HG03060 (cell line): ENCODE results near the gene STXBP1.

Experiments
- ATAC-seq: cut with Tn5 transposase; IDR thresholded peaks from one replicate; pipeline ENCODE4 v1.9.1; 2021; ENCODE audit warnings: low read depth, moderate number of reproducible peaks; ENCODE audit not compliant: unreplicated experiment

STXBP1 gene

DNA sequence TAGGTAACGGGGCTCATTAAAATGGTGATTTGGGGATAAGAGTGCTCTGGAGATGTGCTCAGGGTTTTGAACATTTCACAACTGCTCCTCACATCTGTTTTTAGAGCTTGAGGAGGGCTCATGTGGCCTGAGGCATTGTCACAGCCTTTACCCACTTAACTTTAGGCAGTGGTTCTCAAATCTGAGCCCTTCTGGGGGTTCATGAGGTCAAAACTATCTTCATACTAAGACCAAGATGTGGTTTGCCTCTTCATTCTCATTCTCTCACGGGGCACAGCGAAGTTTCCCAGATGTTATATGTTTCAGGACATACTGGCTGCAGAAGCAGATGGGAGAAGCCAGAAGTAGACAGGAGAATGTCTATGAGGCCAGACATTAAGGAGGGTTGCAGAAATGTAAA is 38.4 kb downstream of the STXBP1 start:
- no peak for ATAC-seq

GRCh38 chr9:127651697-127652610 is 39.9 kb downstream of the STXBP1 start:
- ATAC-seq: no peak

- ATAC-seq: no peak
These were observed 40.7 kb downstream of the STXBP1 start for GRCh38 chr9:127652733-127653132.

DNA sequence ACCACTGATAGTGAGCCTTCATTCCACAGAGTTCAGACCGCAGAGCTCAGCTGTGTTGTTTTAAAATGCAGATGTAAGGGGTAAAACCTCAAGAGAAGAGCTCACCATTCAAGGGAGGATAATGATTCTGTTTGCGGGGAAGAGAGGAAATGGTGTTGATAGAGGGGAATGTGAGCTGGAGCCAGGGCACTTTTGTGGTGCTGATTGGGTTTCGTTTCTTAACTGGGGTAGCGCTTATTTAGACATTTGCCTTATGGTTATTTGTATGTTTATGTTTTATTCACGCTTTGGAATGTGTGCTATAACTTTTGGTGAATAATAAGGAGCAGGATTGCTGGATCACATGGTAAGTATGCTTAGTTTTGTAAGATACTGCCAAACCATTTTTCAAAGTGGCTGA is 42.5 kb downstream of the STXBP1 start:
- no peak for ATAC-seq

GRCh38 chr9:127658428-127658827 is 46.4 kb downstream of the STXBP1 start:
- no peak for ATAC-seq

- ATAC-seq: no peak
These were observed 49.0 kb downstream of the STXBP1 start for GRCh38 chr9:127660886-127661741.

DNA sequence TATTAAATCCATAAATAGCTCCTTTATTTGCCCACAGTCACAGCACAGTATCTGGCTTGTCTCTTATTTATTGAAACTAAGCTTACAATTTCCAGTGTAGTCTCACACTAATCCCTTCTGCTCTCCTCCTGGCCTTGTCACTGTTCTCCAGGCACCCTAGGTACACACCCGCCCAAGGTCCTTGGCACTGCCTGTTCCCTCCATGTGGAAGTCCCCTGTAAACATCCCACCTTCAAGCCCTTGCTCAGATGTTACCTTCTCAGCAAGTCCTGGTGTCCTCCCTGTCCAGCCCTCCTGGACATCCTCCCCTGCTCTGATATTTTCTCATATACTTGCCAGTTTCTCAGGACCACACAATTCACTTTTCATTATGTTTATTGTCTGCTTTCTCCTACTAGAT is 50.5 kb downstream of the STXBP1 start:
- no peak for ATAC-seq

- no peak for ATAC-seq
These were observed 52.2 kb downstream of the STXBP1 start for GRCh38 chr9:127664324-127664677.

GRCh38 chr9:127664678-127665507 is 52.8 kb downstream of the STXBP1 start:
- no peak for ATAC-seq

GRCh38 chr9:127667127-127667844 is 55.2 kb downstream of the STXBP1 start:
- no peak for ATAC-seq

GRCh38 chr9:127667906-127668305 is 55.8 kb downstream of the STXBP1 start:
- no peak for ATAC-seq

DNA sequence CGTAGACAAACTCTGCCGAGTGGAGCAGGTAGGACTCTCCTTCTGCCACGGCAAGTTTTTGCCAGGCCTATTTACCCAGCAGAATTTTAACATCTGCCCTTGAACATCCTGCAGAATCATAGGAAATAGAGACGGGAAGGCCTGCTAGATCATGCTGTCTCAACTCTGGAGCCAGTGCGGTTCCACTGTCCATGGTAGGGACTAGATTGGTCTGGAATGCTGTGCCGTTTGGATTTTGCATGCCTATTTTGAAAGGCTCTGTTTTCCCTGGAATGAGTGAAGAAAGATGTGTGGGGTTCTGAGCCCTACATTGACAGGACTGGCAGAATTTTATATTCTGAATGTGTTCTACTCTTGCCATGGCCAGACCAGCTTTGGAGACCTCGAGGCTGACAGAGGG is 61.2 kb downstream of the STXBP1 start:
- ATAC-seq: no peak

DNA sequence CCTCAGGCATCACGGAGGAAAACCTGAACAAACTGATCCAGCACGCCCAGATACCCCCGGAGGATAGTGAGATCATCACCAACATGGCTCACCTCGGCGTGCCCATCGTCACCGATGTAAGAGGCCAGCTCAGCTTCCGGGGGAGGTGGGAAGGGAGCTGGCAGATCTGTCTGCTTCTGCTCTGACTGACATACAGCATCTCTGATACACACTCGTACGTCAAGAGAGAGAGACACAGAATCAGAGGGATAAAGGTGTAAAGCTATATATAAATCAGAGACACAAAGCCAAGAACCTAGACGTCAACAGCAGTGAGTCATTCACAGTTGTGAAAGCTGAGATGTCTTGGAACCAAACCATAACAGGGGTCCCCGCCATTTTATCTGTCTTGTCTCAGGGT is 64.6 kb downstream of the STXBP1 start:
- ATAC-seq: no peak

DNA sequence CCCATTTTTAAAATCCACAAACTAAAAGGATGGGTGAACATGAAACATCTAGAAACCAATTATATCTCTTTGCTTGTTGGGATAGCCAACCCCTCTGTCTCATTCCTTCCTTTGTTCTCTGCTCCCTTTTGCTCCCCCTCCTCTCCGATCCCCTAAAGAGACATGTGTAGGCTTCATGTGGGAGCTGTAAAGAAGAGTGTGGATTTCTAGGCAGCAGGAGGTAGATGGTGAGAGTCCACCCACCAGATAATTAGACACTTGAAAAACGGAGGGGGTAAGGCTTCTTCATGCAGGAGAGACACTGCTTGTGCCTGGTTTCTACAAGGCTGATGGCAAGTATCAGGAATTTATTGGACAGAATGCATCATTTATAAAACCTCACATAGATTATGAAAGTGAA is 67.4 kb downstream of the STXBP1 start:
- ATAC-seq: no peak

DNA sequence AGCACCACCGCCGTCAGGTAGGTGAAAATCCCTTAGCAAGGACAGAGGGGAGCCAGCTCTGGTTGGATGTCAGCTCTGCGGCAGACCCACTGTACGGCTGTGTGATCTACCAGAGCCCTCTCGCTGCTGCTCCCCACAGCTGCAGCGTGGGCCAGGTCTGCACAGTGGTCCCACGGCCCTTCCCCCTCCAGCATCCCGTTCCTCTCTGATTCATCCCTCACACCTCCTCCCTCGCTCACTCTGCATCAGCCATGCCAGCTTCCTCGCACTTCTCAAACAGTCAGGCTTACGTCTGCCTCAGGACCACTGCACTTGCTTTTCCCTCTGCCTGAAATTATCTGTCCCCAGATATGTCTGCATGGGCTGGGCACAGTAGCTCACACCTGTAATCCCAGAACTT is 68.1 kb downstream of the STXBP1 start:
- no peak for ATAC-seq

- no peak for ATAC-seq
These were observed 68.8 kb downstream of the STXBP1 start for GRCh38 chr9:127680846-127681245.

DNA sequence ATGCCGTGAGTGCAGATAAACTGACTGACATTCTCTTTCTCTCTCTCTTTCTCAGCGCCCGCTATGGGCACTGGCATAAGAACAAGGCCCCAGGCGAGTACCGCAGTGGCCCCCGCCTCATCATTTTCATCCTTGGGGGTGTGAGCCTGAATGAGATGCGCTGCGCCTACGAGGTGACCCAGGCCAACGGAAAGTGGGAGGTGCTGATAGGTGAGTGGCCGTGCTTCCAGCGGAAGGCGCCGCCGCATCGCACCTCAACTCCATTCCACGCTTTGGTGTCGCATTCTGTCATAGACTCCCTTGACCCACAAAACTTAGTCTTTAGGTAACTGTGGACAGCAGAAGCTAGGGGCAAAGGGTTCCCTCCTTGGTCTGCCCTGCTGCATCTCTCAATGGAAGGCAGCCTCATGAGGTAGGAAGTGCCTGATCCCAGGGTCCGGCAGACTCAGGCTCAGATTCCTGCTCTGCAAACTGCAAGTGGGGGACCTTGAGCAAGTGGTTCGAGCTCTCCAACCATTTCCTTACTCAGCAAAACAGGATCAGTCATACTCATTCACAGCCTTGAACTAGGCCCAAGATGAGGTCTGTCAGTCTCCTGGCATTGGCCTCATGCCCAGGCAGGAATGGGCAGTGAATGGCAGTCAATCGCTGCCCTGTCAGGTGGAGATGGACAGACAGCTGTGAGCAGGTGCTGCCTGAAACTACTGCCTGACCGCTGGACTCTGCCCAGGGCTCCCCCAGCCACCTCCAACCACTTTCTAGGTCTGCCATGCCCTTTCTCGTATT is 70.5 kb downstream of the STXBP1 start:
- no peak for ATAC-seq

- no peak for ATAC-seq
These were observed 71.6 kb downstream of the STXBP1 start for GRCh38 chr9:127683723-127684122.

DNA sequence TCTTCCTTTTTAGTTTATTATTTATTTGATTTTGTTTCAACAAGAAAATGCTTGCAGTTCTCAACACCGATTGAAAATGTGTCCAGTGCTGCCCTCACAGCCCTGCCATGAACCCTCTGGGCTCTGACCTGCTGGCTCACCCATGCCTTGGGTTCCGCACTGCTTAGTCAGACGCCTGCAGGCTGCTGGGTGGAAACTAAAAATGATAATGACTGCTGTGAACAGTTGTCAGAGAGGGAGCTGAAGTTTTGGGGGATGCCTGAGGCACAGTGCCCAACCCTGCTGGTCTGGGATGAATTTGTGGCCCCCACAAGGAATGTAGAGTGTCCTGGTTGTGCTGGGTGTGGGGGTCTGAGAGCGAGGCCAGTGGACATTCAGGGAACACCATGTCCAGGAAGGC is 72.5 kb downstream of the STXBP1 start:
- ATAC-seq: no peak
